Gastrocnemius medialis (tissue), 4 donors: ENCODE results near the gene GP5. TPM values are rescaled to one million over a fixed set of nuclear protein-coding genes. Genes with fewer than 3 reads are reported as not detected.

Experiments used
- ATAC-seq, 2 donors: fragments of 150-250 bp; one replicate each; pipeline ENCODE4 v1.9.1; 2016
- DNase-seq, 2 donors: peaks; one replicate each; pipeline ENCODE4 v3.0.0-alpha.2; 2019
- H3K27ac ChIP-seq, 4 donors: fragments of 200-600 bp; sonication (generic); 1 replicate in 1 of 4; 2 replicates in 3 of 4; pipeline ENCODE4 v1.5.1; 2016 to 2018; ENCODE audit warnings: mild to moderate bottlenecking in 2 of 4, moderate library complexity in 1 of 4
- H3K27me3 ChIP-seq, 3 donors: fragments of 200-600 bp; sonication (generic) in 2 of 3; 1 replicate in 1 of 3; 2 replicates in 2 of 3; pipeline versions ENCODE4 v1.5.1 to v1.6.0; 2016 to 2019; ENCODE audit warnings: mild to moderate bottlenecking in 1 of 3, moderate library complexity in 1 of 3
- H3K36me3 ChIP-seq, 2 donors: fragments of 200-600 bp; sonication (generic) in 1 of 2; one replicate each; pipeline ENCODE4 v1.5.1; 2017 to 2018
- H3K4me1 ChIP-seq, 2 donors: fragments of 200-600 bp; sonication (generic) in 1 of 2; one replicate each; pipeline ENCODE4 v1.5.1; 2016 to 2017; ENCODE audit warnings: mild to moderate bottlenecking in 2 of 2
- H3K4me3 ChIP-seq, 4 donors: fragments of 200-600 bp; sonication (generic) in 3 of 4; 1 replicate in 1 of 4; 2 replicates in 3 of 4; pipeline ENCODE4 v1.5.1; 2016 to 2019; ENCODE audit warnings: mild to moderate bottlenecking in 2 of 4
- H3K9me3 ChIP-seq, 3 donors: fragments of 200-600 bp; sonication (generic) in 2 of 3; 1 replicate in 1 of 3; 2 replicates in 2 of 3; pipeline ENCODE4 v1.5.1; 2016 to 2019
- POLR2A ChIP-seq, 2 donors: fragments of 450-650 bp; IDR thresholded peaks; one replicate each; pipeline ENCODE4 v1.6.1; 2017; ENCODE audit warnings: antibody characterized with exemption in 2 of 2, mild to moderate bottlenecking in 2 of 2, moderate library complexity in 2 of 2
- in situ Hi-C, 4 donors: fragments of 200-750 bp; cut with MboI; loops; one replicate each; pipeline versions ENCODE4 v1.15.0 to v1.8.0; 2017; ENCODE audit warnings: low sequenced_read_pairs in 4 of 4
- intact Hi-C: fragments of 100-400 bp; cut with DNase I; formaldehyde crosslinking; loops from one replicate; pipeline ENCODE4 v1.15.1; 2023; ENCODE audit warnings: low total_unique reads
- total RNA-seq, 4 donors: library from RNA; depleted of rRNA; stranded (reverse); fragments of >200 nt; gene quantifications; one replicate each; pipeline versions ENCODE4 v1.1.0 to v1.2.3, GENCODE V29; 2016
- TF ChIP-seq, protein P1 (sequence below), 5 experiments: fragments of 450-650 bp in 3 of 5; fragments of 200-600 bp in 2 of 5; sonication (generic) in 2 of 5; IDR thresholded peaks in 4 of 5; conservative IDR thresholded peaks in 1 of 5; 1 replicate in 4 of 5; 2 replicates in 1 of 5; pipeline ENCODE4 v1.5.1; 2016 to 2019; ENCODE audit warnings: antibody characterized with exemption in 5 of 5, mild to moderate bottlenecking in 3 of 5, moderate library complexity in 3 of 5

The GP5 gene, protein sequence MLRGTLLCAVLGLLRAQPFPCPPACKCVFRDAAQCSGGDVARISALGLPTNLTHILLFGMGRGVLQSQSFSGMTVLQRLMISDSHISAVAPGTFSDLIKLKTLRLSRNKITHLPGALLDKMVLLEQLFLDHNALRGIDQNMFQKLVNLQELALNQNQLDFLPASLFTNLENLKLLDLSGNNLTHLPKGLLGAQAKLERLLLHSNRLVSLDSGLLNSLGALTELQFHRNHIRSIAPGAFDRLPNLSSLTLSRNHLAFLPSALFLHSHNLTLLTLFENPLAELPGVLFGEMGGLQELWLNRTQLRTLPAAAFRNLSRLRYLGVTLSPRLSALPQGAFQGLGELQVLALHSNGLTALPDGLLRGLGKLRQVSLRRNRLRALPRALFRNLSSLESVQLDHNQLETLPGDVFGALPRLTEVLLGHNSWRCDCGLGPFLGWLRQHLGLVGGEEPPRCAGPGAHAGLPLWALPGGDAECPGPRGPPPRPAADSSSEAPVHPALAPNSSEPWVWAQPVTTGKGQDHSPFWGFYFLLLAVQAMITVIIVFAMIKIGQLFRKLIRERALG
- total RNA-seq, result under 1 TPM in 1 of 4 donors, not detected in 3; 0.10 TPM

DNA sequence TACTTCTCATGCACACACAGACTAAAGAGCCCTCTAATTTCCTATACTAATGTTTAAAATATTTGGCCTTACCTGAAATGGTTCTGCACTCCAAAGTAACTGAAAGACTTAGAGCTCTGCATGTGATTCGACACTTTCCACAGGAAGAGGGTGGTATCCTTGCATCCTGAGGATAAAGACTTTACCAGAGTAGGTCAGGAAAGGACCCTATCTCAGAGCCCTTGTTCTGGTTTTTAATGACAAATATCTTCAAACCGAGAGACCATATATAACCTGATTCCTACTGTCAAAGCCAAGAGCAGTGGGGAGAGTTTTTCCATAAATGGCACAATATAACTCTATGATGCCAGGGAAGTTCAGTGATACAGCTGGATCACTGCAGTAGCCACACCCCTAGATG, at the start of gene GP5:
Gene GP5, minus strand, starts transcription at position 101 of the 400 bp plus-strand sequence. CDS start 984 bp downstream, outside the sequence.
- intact Hi-C loops, result no loop called here

DNA sequence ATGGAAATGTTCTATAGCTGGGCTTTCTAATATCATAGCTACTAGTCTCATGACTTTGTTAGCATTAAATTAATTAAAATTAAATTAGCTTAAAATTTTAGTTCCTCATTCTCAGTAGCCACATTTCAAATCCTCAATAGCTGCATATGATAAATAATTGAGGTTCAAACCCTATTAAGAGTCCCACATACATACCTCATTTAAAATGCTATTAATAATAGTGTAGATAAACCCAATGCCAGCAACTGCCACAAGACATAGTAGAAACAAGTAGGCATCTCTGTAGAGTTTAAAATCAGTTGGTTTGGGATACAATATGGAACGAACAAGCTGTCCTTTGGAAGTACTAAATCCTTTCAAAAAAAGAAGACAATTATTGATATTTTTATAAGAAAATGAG, 48.6 kb upstream of the GP5 start:
- peaks cover 7 to 86% of the 10 kb centered on the region in 2 donors for H3K36me3 ChIP-seq
- no peaks in the 10 kb centered on the region for H3K9me3 ChIP-seq
- intact Hi-C loops, result no loop called here
- in situ Hi-C loops, result no loop called here
- no peak overlapping the region for H3K4me3 ChIP-seq
- ATAC-seq, result no peak
- no peaks in the 10 kb centered on the region for H3K27me3 ChIP-seq
- TF ChIP-seq, protein P1, sequence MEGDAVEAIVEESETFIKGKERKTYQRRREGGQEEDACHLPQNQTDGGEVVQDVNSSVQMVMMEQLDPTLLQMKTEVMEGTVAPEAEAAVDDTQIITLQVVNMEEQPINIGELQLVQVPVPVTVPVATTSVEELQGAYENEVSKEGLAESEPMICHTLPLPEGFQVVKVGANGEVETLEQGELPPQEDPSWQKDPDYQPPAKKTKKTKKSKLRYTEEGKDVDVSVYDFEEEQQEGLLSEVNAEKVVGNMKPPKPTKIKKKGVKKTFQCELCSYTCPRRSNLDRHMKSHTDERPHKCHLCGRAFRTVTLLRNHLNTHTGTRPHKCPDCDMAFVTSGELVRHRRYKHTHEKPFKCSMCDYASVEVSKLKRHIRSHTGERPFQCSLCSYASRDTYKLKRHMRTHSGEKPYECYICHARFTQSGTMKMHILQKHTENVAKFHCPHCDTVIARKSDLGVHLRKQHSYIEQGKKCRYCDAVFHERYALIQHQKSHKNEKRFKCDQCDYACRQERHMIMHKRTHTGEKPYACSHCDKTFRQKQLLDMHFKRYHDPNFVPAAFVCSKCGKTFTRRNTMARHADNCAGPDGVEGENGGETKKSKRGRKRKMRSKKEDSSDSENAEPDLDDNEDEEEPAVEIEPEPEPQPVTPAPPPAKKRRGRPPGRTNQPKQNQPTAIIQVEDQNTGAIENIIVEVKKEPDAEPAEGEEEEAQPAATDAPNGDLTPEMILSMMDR (IDR thresholded peaks at IDR 0.05 in 4 of 5, conservative IDR thresholded peaks at IDR 0.05 in 1 of 5), result no peak
- no peak for TF ChIP-seq POLR2A (IDR thresholded peaks at IDR 0.05)
- no peak for DNase-seq
- H3K4me1 ChIP-seq, result no peaks in the 10 kb centered on the region
- H3K27ac ChIP-seq, result no peak overlapping the region

More for the DNA sequence above, at the start of gene GP5:
- Histone ChIP-seq H3K36me3 (no peaks in the 10 kb centered on the region), H3K27me3 (peaks cover 24 to 28% (median 28%) of the 10 kb centered on the region in 3 donors), H3K27ac (no peak within 1 kb of the TSS), H3K9me3 (no peaks in the 10 kb centered on the region), H3K4me3 (peak within 1 kb of the TSS in 3 of 4 donors; percentile 12 to 21 (median 16)), H3K4me1 (peaks cover 4 to 5% of the 10 kb centered on the region in 2 donors)
- in situ Hi-C loops, result no loop called here
- DNase-seq, result no peak
- TF ChIP-seq POLR2A (IDR thresholded peaks at IDR 0.05), result no peak
- TF ChIP-seq, protein P1 (IDR thresholded peaks at IDR 0.05 in 4 of 5, conservative IDR thresholded peaks at IDR 0.05 in 1 of 5), result no peak
- ATAC-seq, result no peak

DNA sequence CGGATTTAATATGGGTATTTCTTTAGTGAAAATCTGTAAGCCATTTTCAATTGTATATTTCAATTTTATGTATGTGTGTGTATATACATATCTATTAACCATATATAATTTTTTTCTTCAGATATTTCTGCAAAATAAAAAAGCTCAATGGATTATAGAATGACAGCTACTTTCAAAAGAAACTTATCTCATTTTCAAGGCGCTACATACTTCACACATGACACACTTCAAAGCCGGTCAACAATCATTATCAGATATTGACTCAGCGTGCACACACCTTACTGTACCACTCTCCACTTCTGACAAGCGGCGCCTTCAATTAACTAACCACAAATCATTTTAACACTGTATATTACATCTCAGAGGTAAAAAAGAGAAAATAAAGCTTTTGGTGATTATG, 48.1 kb upstream of the GP5 start:
- H3K4me3 ChIP-seq, result no peak overlapping the region
- intact Hi-C loops (no loop called here), in situ Hi-C loops (no loop called here)
- peaks cover 7 to 88% of the 10 kb centered on the region in 2 donors for H3K36me3 ChIP-seq
- no peaks in the 10 kb centered on the region for H3K27me3 ChIP-seq
- DNase-seq (no peak), ATAC-seq (no peak)
- TF ChIP-seq, protein P1 (IDR thresholded peaks at IDR 0.05 in 4 of 5, conservative IDR thresholded peaks at IDR 0.05 in 1 of 5), result no peak
- no peak for TF ChIP-seq POLR2A (IDR thresholded peaks at IDR 0.05)
- no peak overlapping the region for H3K27ac ChIP-seq
- H3K9me3 ChIP-seq, result no peaks in the 10 kb centered on the region
- H3K4me1 ChIP-seq, result no peaks in the 10 kb centered on the region

DNA sequence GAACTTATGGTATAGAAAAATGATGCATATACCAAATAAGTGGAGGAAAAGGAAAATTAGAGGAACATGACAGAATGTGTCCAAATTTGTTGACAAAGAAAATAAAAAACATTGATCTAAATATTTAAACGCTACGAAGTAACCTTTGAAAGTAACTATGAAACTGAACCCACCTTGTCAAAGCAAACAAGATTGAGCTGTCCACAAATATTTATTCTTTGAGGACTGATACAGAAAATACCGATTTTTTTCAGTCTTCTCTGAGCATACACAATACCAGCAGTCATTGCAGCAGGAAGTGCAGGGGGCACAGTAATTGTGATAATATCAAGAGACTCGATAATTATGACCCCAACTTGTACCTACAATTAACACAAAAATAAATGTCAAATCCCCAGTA, 47.7 kb upstream of the GP5 start:
- in situ Hi-C loops (no loop called here), intact Hi-C loops (no loop called here)
- no peak overlapping the region for H3K27ac ChIP-seq
- TF ChIP-seq POLR2A (IDR thresholded peaks at IDR 0.05), result no peak
- no peaks in the 10 kb centered on the region for H3K9me3 ChIP-seq
- H3K4me3 ChIP-seq, result no peak overlapping the region
- no peak for DNase-seq
- no peaks in the 10 kb centered on the region for H3K27me3 ChIP-seq
- no peak for ATAC-seq
- H3K4me1 ChIP-seq, result no peaks in the 10 kb centered on the region
- H3K36me3 ChIP-seq, result peaks cover 7 to 84% of the 10 kb centered on the region in 2 donors

DNA sequence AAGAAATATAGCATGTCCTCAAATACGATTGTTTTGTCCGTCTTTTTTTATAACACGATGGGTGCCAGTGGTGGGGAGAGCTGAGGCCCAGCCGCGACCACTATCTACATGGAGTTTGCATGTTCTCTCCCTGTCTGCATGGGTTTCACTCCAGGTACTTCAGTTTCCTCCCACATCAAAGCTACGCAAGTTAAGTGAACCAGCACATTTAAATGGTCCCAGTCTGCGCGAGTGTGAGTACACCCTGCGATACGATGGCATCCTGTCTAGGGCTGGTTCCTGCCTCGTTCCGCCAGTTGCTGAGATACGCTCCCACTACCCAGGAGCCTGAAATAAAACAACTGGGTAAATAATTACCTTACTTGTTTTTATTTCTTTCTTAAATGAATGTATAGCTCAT, 47.1 kb upstream of the GP5 start:
- no peaks in the 10 kb centered on the region for H3K9me3 ChIP-seq
- ATAC-seq (no peak), DNase-seq (no peak)
- peaks cover 7 to 78% of the 10 kb centered on the region in 2 donors for H3K36me3 ChIP-seq
- no peaks in the 10 kb centered on the region for H3K27me3 ChIP-seq
- no peak for TF ChIP-seq POLR2A (IDR thresholded peaks at IDR 0.05)
- intact Hi-C loops, result no loop called here
- H3K4me3 ChIP-seq, result no peak overlapping the region
- no peaks in the 10 kb centered on the region for H3K4me1 ChIP-seq
- in situ Hi-C loops, result no loop called here
- H3K27ac ChIP-seq, result no peak overlapping the region
